Measurements from ENCODE around the gene NYNRIN.
"Not testable (repeated sequence)": the region's sequence is repeated elsewhere in the genome, so short reads cannot be mapped to it uniquely, and the experiment has no call there.

The NYNRIN gene

DNA sequence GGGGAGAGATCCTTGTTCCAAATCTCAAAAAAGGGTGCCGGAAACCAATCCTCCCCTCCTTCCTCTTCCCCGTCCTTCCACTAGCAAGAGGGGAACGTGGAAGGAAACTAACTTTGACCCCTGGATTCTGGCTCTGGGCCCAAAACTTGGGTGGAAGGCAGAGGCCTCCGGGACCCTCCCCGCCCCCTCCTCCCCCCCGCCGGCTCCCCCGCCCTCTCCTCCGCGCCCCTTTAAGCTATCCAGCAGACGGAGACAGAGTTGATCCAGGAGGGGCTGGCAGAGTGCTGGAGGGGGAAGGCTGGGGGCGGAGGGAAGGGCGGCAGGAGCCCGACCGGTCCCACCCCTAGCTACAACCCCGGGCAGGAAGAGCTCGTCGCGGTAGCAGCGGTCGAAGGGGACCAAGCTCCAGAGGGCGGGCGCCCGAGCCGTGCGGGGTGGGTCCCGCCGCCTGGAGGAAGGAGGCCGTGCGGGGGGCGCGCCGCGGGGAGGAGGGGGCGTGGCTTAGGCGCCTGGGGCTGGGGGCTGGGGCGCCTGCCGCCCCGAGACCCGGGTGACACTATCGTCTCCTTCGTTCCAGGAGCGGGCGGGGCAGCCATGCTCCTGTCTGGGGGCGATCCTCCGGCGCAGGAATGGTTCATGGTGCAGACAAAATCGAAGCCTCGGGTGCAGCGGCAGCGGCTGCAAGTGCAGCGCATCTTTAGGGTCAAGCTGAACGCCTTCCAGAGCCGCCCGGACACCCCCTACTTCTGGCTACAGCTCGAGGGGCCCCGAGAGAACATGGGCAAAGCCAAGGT is at the start of gene NYNRIN:
Gene NYNRIN, plus strand, starts transcription at position 351 of the 794 bp plus-strand sequence. Its CDS starts 244 bp downstream, at position 595.
- DNase-seq = peak; percentile 35

DNA sequence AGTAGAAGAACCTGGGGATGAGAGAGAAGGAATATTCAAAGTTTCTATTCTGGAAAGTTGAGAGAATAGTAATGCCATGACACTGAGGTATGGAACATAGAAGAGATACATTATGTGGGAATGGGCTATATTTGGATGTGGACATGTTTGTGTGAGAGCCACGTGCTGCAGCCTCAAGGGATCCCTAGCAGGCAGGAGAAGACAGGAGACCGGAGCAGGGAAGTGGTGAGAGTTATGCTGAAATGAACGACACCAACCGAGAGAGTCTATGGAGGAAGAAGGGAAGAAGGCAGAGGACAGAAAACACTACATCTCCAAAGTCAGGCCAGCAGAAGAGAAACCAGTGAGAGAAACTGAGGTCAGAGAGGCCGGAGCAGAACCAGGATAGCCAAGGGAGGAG is 49.1 kb upstream of the NYNRIN start:
- no peak for DNase-seq

DNA sequence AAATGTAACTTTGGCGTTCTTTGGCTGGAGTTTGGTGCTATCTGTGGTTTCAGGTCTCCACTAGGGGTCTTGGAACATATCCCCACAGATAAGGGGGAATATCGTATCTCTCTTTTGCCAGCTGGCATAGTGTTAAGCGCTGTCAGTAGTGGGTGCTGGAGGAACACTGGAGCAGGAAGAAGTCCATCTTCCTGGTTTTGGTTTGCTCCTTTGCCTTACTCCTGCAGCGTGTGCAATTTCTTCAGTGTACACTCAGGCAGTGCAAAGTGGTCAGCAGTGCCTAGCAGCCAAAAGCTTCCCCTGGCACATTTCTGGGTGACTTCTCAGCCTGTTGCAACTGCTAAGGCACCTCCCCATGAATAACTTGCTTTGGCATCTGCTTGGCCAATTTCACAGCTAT is 47.3 kb upstream of the NYNRIN start:
- peak; percentile 14 for DNase-seq

DNA sequence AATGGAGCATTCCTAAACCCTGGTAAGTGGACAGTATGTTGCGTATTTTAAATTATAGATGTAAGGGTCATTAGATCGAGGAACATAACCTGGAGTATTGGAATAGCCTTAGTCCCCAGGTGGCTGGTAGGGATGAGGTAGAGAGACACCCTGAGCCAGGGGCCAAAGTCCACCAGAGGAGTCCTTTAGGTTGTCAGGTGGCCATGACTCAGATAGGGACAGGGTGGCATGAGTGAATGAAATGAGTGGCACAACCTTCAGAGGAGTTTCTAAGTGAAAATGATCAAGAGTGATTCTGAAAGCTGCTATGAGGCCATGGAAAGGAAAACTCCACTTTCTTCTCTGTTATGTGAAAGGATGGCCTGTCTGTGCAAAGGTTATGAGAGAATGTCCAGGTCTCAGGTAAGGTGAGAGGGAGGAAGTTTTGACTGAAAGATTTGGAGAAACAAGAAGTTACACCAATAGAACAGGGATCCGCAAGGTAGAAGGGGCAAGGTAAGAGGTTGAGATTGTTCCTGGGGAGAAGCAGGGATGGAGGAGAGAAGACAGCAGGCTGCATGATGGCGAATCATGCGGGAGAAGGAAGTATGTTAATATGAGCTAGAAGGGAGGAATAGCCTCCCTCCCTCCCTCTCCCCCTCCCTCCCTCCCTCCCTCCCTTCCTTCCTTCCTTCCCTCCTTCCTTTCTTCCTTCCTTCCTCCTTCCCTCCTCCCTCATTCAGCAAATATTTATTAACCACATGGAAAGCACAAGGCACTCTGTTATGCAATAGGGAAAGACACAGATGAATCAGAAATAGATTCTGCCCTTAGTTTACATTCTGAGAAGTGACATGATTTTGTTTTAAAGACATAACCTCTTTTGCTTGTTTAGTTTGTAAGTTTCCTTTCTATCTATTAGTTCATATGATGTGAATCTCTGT is 45.0 kb upstream of the NYNRIN start:
- no peak for DNase-seq

GRCh38 chr14:24354482-24354825 is 44.3 kb upstream of the NYNRIN start:
- DNase-seq = not testable (repeated sequence)

DNA sequence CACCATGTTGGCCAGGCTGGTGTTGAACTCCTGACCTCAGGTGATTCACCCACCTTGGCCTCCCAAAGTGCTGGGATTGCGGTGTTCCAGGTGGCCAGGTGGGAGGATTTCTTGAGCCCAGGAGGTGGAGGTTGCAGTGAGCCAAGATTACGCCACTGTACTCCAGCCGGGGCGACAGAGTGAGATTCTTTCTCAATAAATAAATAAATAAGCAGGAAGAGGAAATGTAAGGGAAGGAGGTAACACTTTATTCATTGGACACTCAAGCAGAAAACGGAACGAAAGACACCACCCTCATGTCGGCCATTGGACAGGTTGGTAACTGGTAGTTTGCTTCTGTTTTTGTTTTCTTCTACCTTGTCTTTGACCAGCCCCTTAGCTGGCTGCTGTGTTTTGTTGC is 43.8 kb upstream of the NYNRIN start:
- DNase-seq = no peak

DNA sequence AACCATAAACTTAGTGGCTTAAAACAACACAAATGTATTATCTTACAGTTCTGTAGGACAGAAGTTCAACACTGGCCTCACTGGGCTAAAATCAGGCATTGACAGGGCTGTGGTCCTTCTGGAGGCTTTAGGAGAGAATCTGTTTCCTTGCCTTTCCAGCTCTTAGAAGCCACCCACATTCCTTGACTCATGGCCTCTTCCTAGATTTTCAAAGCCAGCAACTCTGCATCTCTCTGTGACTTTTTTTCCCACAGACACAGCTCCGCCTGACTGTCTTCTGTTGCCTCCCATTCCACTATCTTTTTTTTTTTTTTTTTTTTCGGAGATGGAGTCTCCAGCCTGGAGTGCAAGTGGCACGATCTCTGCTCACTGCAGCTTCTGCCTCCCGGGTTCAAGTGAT is 42.6 kb upstream of the NYNRIN start:
- no peak for DNase-seq

DNA sequence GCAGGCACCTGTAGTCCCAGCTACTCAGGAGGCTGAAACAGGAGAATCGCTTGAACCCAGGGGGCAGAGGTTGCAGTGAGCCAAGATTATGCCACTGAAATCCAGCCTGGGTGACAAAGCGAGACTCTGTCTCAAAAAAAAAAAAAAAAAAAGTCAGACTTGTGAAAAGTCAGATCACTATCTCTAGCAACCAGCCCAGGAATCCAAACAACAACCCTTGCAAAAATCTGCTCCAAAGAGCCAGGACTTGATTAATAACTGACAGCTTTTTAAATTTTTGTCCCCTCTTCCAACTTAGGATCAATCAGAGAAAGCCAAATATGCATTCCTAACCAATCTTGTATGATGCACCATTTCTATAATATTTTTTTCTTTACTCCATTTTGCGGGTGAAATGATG is 38.5 kb upstream of the NYNRIN start:
- no peak for DNase-seq

- no peak for DNase-seq
These were observed 37.5 kb upstream of the NYNRIN start for GRCh38 chr14:24361326-24361725.

DNA sequence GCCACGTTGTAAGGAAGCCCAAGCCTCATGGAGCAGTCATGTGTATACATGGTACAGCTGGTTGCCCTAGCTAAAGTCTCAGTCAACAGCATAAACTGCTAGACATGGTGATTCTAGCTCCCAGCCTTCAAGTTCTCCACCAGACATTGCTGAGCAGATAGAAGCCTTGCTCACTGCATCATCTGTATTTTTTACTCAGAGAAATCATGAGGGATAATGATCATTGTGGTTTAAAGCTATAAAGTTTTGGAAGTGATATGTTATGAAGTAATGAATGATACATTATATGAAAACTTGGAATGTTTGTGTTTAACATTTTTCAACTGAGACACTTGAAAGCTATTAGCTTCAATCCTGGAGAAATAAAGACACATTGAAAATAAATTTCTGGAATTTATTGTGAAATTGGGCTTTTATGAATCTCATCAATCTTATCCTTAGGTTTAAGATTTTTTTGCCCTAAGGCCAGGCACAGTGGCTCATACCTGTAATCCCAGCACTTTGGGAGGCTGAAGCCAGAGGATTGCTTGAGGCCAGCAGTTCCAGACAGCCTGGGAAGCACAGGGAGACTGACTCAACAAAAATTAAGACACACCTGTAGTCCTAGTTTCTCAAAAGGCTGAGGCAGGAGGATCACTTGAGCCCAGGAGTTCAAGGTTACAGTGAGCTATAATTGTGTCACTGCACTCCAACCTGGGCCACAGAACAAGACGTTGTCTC is 36.4 kb upstream of the NYNRIN start:
- no peak for DNase-seq

- no peak for DNase-seq
These were observed 35.4 kb upstream of the NYNRIN start for GRCh38 chr14:24363401-24363800.

DNA sequence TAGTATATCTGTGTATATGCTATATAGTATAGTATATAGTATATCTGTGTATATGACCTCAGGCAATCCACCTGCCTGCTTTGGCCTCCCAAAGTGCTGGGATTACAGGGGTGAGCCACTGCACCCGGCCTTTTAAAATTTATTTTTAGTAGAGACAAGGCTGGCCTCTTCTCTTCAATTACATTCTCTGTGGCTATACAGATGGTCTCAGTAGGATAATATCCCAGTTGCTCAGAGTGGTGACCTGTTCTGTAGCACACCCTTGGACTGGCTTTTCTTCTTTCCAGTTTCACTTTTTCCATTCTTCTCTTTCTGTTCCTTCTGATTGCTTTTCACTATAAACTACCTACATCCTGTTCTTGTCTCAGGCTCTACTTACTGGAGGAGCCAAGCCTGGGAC is 34.0 kb upstream of the NYNRIN start:
- DNase-seq = no peak

- peak; percentile 85 for DNase-seq
These were observed 33.0 kb upstream of the NYNRIN start for GRCh38 chr14:24365600-24366412.

DNA sequence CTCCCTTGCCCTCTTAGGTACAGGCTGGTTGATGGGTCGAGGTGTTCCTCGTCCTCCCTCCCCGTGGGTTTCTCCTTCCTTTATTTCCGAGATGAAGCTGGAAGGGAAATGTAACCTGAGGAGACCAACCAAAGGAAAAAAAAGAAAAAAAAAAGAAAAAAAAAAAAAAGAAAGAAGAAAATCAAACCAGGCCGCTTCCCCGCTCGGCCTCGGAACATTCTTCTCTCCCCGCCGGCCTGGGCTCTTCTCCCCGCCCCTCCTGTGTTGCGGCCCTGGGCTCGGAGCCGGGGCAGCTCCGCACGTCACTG is 32.4 kb upstream of the NYNRIN start:
- no peak for DNase-seq

DNA sequence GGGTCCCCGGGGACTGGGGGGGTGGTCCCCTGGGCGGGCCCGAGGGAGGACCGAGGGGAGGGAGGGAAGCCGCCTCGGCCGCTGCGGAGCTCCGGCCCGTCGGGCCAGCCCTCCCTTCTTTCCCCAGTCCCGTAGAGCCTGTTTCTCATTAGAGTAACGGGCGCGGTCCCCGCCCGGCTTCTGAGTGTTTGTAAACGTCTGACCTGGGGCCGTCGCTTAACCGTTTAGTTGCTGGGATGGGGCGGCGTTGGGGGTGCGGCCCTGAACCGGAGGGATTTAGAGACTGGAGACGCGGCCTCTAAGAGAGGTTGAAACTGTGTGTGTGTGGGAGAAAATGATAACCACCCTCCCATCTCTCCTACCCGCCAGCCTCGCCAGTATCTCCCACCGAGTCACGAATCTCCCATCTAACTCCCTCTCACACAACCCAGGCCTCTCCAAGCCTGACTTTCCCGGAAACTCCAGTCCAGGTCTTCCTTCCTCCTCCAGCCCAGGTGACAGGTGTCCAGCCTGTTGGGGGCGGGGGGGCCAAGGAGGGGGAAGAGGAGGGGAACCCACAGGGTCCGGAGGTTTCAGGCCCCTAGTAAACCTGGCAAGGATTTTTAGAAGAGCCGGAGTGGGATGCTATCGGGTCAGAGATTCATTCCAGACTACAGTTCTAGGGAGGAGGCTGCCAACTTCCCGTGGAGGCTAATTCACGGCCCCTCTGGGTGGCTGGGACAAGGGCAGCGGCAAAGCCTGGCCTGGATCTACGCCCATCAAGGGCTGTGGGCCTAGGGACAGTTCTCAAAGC is 31.9 kb upstream of the NYNRIN start:
- DNase-seq = peak; percentile 97

DNA sequence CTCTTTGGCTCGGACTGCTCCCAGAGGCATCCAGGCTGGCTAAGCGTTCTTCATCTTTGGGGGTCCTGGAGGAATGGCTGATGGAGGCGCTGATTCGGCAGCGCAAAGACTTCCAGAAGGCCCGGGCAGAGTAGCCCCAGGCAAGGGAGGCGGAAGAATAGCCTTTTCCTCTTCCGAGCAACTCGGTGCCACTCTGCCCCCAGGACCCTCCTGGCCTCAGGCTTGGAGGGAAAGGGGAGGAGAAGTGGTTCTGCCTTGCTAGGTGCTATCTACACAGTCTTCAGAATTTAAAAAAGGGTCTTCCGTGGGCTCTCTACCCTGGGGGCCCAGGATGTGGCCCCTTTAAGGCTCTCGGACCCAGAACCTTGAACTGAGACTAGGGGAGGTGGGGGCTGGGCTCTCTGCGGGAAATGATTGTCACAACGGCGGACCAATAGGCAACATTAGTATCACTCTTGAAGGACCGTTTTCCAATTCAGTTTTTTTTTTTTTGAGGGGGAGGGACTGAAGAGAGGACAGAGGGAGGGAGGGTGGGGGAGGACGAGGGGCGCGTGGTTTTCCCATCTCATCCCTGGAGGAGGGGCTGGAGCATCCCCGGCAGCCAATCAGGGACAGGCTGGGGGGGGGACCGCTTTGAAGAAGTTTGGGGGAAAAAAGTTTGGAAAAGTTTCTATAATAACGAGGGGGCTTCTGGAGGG is 31.1 kb upstream of the NYNRIN start, which contains the start of gene NFATC4:
Gene NFATC4, plus strand, starts transcription at position 671 of the 698 bp plus-strand sequence. CDS start 157 bp downstream, outside the sequence.
- DNase-seq = peak; percentile 92

- DNase-seq = no peak
These were observed 30.6 kb upstream of the NYNRIN start for GRCh38 chr14:24368212-24368561.

- peak; percentile 60 for DNase-seq
These were observed 30.1 kb upstream of the NYNRIN start for GRCh38 chr14:24368562-24369252.

DNA sequence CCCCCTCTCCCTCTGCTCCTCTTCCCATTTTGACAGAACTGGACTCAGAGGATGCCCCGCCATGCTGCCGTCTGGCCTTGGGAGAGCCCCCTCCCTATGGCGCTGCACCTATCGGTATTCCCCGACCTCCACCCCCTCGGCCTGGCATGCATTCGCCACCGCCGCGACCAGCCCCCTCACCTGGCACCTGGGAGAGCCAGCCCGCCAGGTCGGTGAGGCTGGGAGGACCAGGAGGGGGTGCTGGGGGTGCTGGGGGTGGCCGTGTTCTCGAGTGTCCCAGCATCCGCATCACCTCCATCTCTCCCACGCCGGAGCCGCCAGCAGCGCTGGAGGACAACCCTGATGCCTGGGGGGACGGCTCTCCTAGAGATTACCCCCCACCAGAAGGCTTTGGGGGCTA is 29.3 kb upstream of the NYNRIN start:
- DNase-seq = no peak

DNA sequence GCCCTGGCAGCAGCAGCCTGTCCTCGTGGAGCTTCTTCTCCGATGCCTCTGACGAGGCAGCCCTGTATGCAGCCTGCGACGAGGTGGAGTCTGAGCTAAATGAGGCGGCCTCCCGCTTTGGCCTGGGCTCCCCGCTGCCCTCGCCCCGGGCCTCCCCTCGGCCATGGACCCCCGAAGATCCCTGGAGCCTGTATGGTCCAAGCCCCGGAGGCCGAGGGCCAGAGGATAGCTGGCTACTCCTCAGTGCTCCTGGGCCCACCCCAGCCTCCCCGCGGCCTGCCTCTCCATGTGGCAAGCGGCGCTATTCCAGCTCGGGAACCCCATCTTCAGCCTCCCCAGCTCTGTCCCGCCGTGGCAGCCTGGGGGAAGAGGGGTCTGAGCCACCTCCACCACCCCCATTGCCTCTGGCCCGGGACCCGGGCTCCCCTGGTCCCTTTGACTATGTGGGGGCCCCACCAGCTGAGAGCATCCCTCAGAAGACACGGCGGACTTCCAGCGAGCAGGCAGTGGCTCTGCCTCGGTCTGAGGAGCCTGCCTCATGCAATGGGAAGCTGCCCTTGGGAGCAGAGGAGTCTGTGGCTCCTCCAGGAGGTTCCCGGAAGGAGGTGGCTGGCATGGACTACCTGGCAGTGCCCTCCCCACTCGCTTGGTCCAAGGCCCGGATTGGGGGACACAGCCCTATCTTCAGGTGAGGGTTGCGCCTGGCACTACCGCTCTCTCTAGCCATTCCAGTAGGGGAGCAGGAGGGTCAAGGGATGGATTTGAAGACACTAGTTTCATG is 28.7 kb upstream of the NYNRIN start:
- no peak for DNase-seq
